Glutamatergic neuron (in vitro differentiated cells): ENCODE measurements around the gene REELD1. TPM values are rescaled to one million over a fixed set of nuclear protein-coding genes. Genes with fewer than 3 reads are reported as not detected.

Source experiments
- DNase-seq: peaks from one replicate; pipeline ENCODE4 v3.0.0; 2022
- H3K27ac Mint-ChIP-seq: one replicate; pipeline ENCODE4 v1.8.0; 2020; ENCODE audit warnings: mild to moderate bottlenecking, mixed read lengths, inconsistent platforms; ENCODE audit not compliant: unreplicated experiment
- H3K27me3 Mint-ChIP-seq: one replicate; pipeline ENCODE4 v1.8.0; 2020; ENCODE audit warnings: mild to moderate bottlenecking, moderate library complexity, mixed read lengths, inconsistent platforms; ENCODE audit not compliant: unreplicated experiment
- H3K36me3 Mint-ChIP-seq: one replicate; pipeline ENCODE4 v1.8.0; 2020; ENCODE audit warnings: mild to moderate bottlenecking, mixed read lengths, inconsistent platforms; ENCODE audit not compliant: unreplicated experiment
- H3K4me1 Mint-ChIP-seq: one replicate; pipeline ENCODE4 v1.8.0; 2020; ENCODE audit warnings: mild to moderate bottlenecking, low read depth, mixed read lengths, inconsistent platforms; ENCODE audit not compliant: unreplicated experiment
- H3K4me3 Mint-ChIP-seq: one replicate; pipeline ENCODE4 v1.8.0; 2020; ENCODE audit warnings: mild to moderate bottlenecking, mixed read lengths, inconsistent platforms; ENCODE audit not compliant: unreplicated experiment
- H3K9me3 Mint-ChIP-seq: one replicate; pipeline ENCODE4 v1.8.0; 2020; ENCODE audit warnings: mild to moderate bottlenecking, moderate library complexity, mixed read lengths, inconsistent platforms; ENCODE audit not compliant: unreplicated experiment
- CTCF ChIP-seq: fragments of 200-600 bp; sonication (generic); IDR thresholded peaks from one replicate; pipeline ENCODE4 v1.5.0; 2021; ENCODE audit not compliant: partially characterized antibody, unreplicated experiment
- total RNA-seq: library from RNA; stranded (reverse); fragmentation: NEBNext Ultra II Directional; extraction: Animal tissue kit (Norgen Biotek cat#: 25700); gene quantifications from one replicate; pipeline ENCODE4 v1.2.1, GENCODE V29; 2021; ENCODE audit not compliant: unreplicated experiment

Gene REELD1
- total RNA-seq, 1 donor from 2014 or later: not detected

GRCh38 chr4:146267826-146268225, 53.5 kb downstream of the REELD1 start:
- no peak for DNase-seq
- Mint-ChIP-seq H3K4me3 (no peak overlapping the region), H3K9me3 (peaks cover 3% of the 10 kb centered on the region), H3K36me3 (no peaks in the 10 kb centered on the region), H3K27me3 (peaks cover 4% of the 10 kb centered on the region), H3K4me1 (no peaks in the 10 kb centered on the region), H3K27ac (no peak overlapping the region)
- TF ChIP-seq CTCF: no peak

- Mint-ChIP-seq H3K27me3 (peaks cover 4% of the 10 kb centered on the region), H3K4me1 (no peaks in the 10 kb centered on the region), H3K36me3 (no peaks in the 10 kb centered on the region), H3K27ac (no peak overlapping the region), H3K4me3 (no peak overlapping the region), H3K9me3 (no peaks in the 10 kb centered on the region)
- no peak for DNase-seq
- no peak for TF ChIP-seq CTCF
Measured at GRCh38 chr4:146269228-146269653, 54.9 kb downstream of the REELD1 start.

- H3K4me1 Mint-ChIP-seq: no peaks in the 10 kb centered on the region
- H3K27ac Mint-ChIP-seq: no peak overlapping the region
- no peaks in the 10 kb centered on the region for H3K9me3 Mint-ChIP-seq
- H3K4me3 Mint-ChIP-seq: no peak overlapping the region
- H3K36me3 Mint-ChIP-seq: no peaks in the 10 kb centered on the region
- no peaks in the 10 kb centered on the region for H3K27me3 Mint-ChIP-seq
- DNase-seq: no peak
- TF ChIP-seq CTCF: no peak
Measured at GRCh38 chr4:146271466-146271865, 57.1 kb downstream of the REELD1 start.

GRCh38 chr4:146273204-146273901, 59.0 kb downstream of the REELD1 start:
- no peak for DNase-seq
- Mint-ChIP-seq H3K4me1 (no peaks in the 10 kb centered on the region), H3K27ac (no peak overlapping the region), H3K27me3 (no peaks in the 10 kb centered on the region), H3K9me3 (no peaks in the 10 kb centered on the region), H3K36me3 (no peaks in the 10 kb centered on the region), H3K4me3 (no peak overlapping the region)
- no peak for TF ChIP-seq CTCF

- Mint-ChIP-seq H3K27me3 (no peaks in the 10 kb centered on the region), H3K36me3 (no peaks in the 10 kb centered on the region)
Measured at GRCh38 chr4:146274774-146275173, 60.4 kb downstream of the REELD1 start.

More at GRCh38 chr4:146274774-146275173, 60.4 kb downstream of the REELD1 start:
- H3K4me1 Mint-ChIP-seq: no peaks in the 10 kb centered on the region
- H3K9me3 Mint-ChIP-seq: no peaks in the 10 kb centered on the region
- no peak for DNase-seq
- no peak for TF ChIP-seq CTCF
- H3K27ac Mint-ChIP-seq: no peak overlapping the region
- no peak overlapping the region for H3K4me3 Mint-ChIP-seq
